Left hindlimb (tissue), 1 donor: ENCODE results near the gene GABRB1.
"Not testable (repeated sequence)": the region's sequence is repeated elsewhere in the genome, so short reads cannot be mapped to it uniquely, and the experiment has no call there.

Source experiments
- DNase-seq: peaks from one replicate; pipeline ENCODE4 v3.0.0-alpha.2; 2018

The GABRB1 gene

GRCh38 chr4:47215759-47216158, 184.4 kb downstream of the GABRB1 start:
- no peak for DNase-seq

- DNase-seq, result no peak
Measured at GRCh38 chr4:47217291-47217690, 185.9 kb downstream of the GABRB1 start.

GRCh38 chr4:47217884-47218283, 186.5 kb downstream of the GABRB1 start:
- no peak for DNase-seq

- no peak for DNase-seq
Measured at GRCh38 chr4:47218631-47219030, 187.3 kb downstream of the GABRB1 start.

GRCh38 chr4:47219586-47219985, 188.2 kb downstream of the GABRB1 start:
- DNase-seq, result no peak

- no peak for DNase-seq
Measured at GRCh38 chr4:47221721-47222120, 190.4 kb downstream of the GABRB1 start.

- no peak for DNase-seq
Measured at GRCh38 chr4:47222276-47222675, 190.9 kb downstream of the GABRB1 start.

GRCh38 chr4:47224361-47224760, 193.0 kb downstream of the GABRB1 start:
- no peak for DNase-seq

GRCh38 chr4:47235721-47236120, 204.4 kb downstream of the GABRB1 start:
- no peak for DNase-seq

- no peak for DNase-seq
Measured at GRCh38 chr4:47238667-47239066, 207.3 kb downstream of the GABRB1 start.

- DNase-seq, result no peak
Measured at GRCh38 chr4:47239649-47240048, 208.3 kb downstream of the GABRB1 start.

GRCh38 chr4:47251348-47252135, 220.2 kb downstream of the GABRB1 start:
- no peak for DNase-seq

GRCh38 chr4:47263721-47264120, 232.4 kb downstream of the GABRB1 start:
- DNase-seq, result no peak

- no peak for DNase-seq
Measured at GRCh38 chr4:47270201-47270888, 239.0 kb downstream of the GABRB1 start.

- DNase-seq, result no peak
Measured at GRCh38 chr4:47271291-47271690, 239.9 kb downstream of the GABRB1 start.

GRCh38 chr4:47274901-47275300, 243.5 kb downstream of the GABRB1 start:
- DNase-seq, result no peak

- DNase-seq, result no peak
Measured at GRCh38 chr4:47275595-47275994, 244.2 kb downstream of the GABRB1 start.

GRCh38 chr4:47278631-47279030, 247.3 kb downstream of the GABRB1 start:
- DNase-seq, result no peak

GRCh38 chr4:47287735-47288134, 256.4 kb downstream of the GABRB1 start:
- no peak for DNase-seq

GRCh38 chr4:47289805-47290204, 258.4 kb downstream of the GABRB1 start:
- DNase-seq, result no peak

GRCh38 chr4:47290873-47291272, 259.5 kb downstream of the GABRB1 start:
- DNase-seq, result not testable (repeated sequence)

GRCh38 chr4:47309165-47309564, 277.8 kb downstream of the GABRB1 start:
- DNase-seq, result no peak

- no peak for DNase-seq
Measured at GRCh38 chr4:47312170-47312569, 280.8 kb downstream of the GABRB1 start.

GRCh38 chr4:47313384-47313783, 282.0 kb downstream of the GABRB1 start:
- no peak for DNase-seq
